ENCODE data around the gene TBC1D8. TPM values are rescaled to one million over a fixed set of nuclear protein-coding genes. Genes with fewer than 3 reads are reported as not detected.
A peak's percentile ranks its signal among the peaks of the same experiment; 100 is the strongest.

Gene TBC1D8
- total and polyA plus RNA-seq, 2 of the 8 experiments (the other 6 are each of a cell fraction or from before 2014, with no cell fraction given), result 20.8 to 21.8 TPM

- FAIRE-seq, result no peak
- CTCF ChIA-PET (ENCODE audit: partially characterized antibody), result interaction anchor here (0.6 to 2.0 kb wide), 3 partner anchors 88 to 388 kb away, joined by 3 to 5 read pairs (median 3); no protein-coding TSS in a partner anchor
- H4K8ac ChIP-seq (ENCODE audit: extremely low read depth, insufficient read depth, low read length), result no peak overlapping the region
- H3K14ac ChIP-seq (ENCODE audit: insufficient read length), result no peak overlapping the region
- H3K4ac ChIP-seq (replicated peaks; ENCODE audit: insufficient read length, low read depth, low read length), result no peak overlapping the region
- no peak overlapping the region for H2BK15ac ChIP-seq (ENCODE audit: low read length)
- H3K27ac ChIP-seq (ENCODE audit: low read depth, low read length), result no peak overlapping the region
- WGBS, 2 experiments (ENCODE audit: extremely low coverage in 1 of 2, insufficient coverage in 1 of 2, insufficient read length in 1 of 2, insufficient replicate concordance in 2 of 2, low coverage in 1 of 2, low lambda C conversion rate in 2 of 2, missing lambda C conversion rate in 1 of 2), result 71% methylated on average over 2 of the region's 2 CpGs; no CpG with 5 or more reads in 1 of the 2 experiments
- H3K23me2 ChIP-seq (ENCODE audit: low read depth, low read length), result no peaks in the 10 kb centered on the region; the same call in 1 of the 2 replicates
- H2BK12ac ChIP-seq (ENCODE audit: low read depth, low read length), result no peak overlapping the region
- H4K5ac ChIP-seq (ENCODE audit: insufficient read length, low read depth, low read length), result no peak overlapping the region
- 0 out of 2 replicates have a peak overlapping the region, but pooled peaks have one; percentile 49 for H2BK5ac ChIP-seq (ENCODE audit: low read depth, low read length)
- no peaks in the 10 kb centered on the region for H3K27me3 ChIP-seq (replicated peaks in 1 of 4; ENCODE audit: control insufficient read depth in 3 of 4, extremely low read depth in 1 of 4, insufficient read depth in 3 of 4, low read length in 3 of 4)
- no peaks in the 10 kb centered on the region for H3K9me3 ChIP-seq (ENCODE audit: insufficient read depth in 2 of 2, low read depth in 1 of 2, low read length in 1 of 2)
- no peak overlapping the region for H2AK5ac ChIP-seq (ENCODE audit: low read depth, low read length)
- H2BK20ac ChIP-seq (ENCODE audit: low read length), result no peak overlapping the region; the same call in 1 of the 2 replicates
- no peak overlapping the region for H3K23ac ChIP-seq (ENCODE audit: insufficient read length)
- H3K79me1 ChIP-seq (ENCODE audit: low read depth, low read length), result no peaks in the 10 kb centered on the region
- POLR2A ChIA-PET (ENCODE audit: partially characterized antibody), result interaction anchor here (1.0 to 1.2 kb wide), 2 partner anchors 25 to 341 kb away, joined by 3 read pairs; no protein-coding TSS in a partner anchor
- H3K18ac ChIP-seq (ENCODE audit: extremely low read depth, low read length), result no peak overlapping the region
- no peak overlapping the region for H2BK120ac ChIP-seq (replicated peaks; ENCODE audit: low read depth, low read length)
- no peak overlapping the region for H3K4me2 ChIP-seq (ENCODE audit: insufficient read depth in 1 of 2, low read depth in 2 of 2, low read length in 2 of 2)
- no peak overlapping the region for H3K4me3 ChIP-seq (ENCODE audit: extremely low read depth in 1 of 4, insufficient read depth in 2 of 4, low read depth in 3 of 4, low read length in 4 of 4)
- DNase-seq (ENCODE audit: low read depth in 1 of 2, low spot score in 2 of 2), result no peak
- H3K4me1 ChIP-seq (replicated peaks in 1 of 4; ENCODE audit: control insufficient read depth in 3 of 4, insufficient read depth in 4 of 4, low read length in 3 of 4), result peaks cover 0 to 5% (median under 1%) of the 10 kb centered on the region in 4 experiments; a peak in 3 of 7 replicates
- H4K20me1 ChIP-seq (replicated peaks in 1 of 2; ENCODE audit: control insufficient read depth in 1 of 2, insufficient read depth in 2 of 2, low read length in 2 of 2), result no peaks in the 10 kb centered on the region
- H4K91ac ChIP-seq (replicated peaks; ENCODE audit: insufficient read length, low read length), result no peak overlapping the region
- H3K36me3 ChIP-seq (ENCODE audit: control insufficient read depth in 2 of 4, insufficient read depth in 4 of 4, low read length in 3 of 4), result no peaks in the 10 kb centered on the region
- no peak overlapping the region for H3K9ac ChIP-seq (replicated peaks in 1 of 4; ENCODE audit: extremely low read depth in 1 of 4, low read depth in 3 of 4, low read length in 3 of 4)
- no peak overlapping the region for H3K56ac ChIP-seq (replicated peaks; ENCODE audit: insufficient read length, low read depth, low read length)
- H2AFZ ChIP-seq (ENCODE audit: low read length), result no peak overlapping the region; the same call in 1 of the 2 replicates
- no peaks in the 10 kb centered on the region for H3K79me2 ChIP-seq (ENCODE audit: control insufficient read depth in 1 of 2, insufficient read depth in 2 of 2, low read length in 2 of 2)
- TF ChIP-seq HDAC2 (IDR thresholded peaks at IDR 0.05; ENCODE audit: borderline replicate concordance in 1 of 2, low read depth in 2 of 2, low read length in 2 of 2) (no peak), GABPA (IDR thresholded peaks at IDR 0.05; ENCODE audit: borderline replicate concordance, insufficient read depth, low read length) (no peak), SUZ12 (IDR thresholded peaks at IDR 0.05; ENCODE audit: low read length) (no peak), MAFK (IDR thresholded peaks at IDR 0.05; ENCODE audit: low read depth, low read length) (no peak)
Observed at GRCh38 chr2:100981011-100981410, 170.2 kb downstream of the TBC1D8 start.
